B cell (primary cell): ENCODE measurements around the gene CFAP54. TPM values are rescaled to one million over a fixed set of nuclear protein-coding genes. Genes with fewer than 3 reads are reported as not detected.

Experiments used
- ATAC-seq: fragments of 200-7000 bp; cut with Tn5 transposase; one replicate; pipeline ENCODE4 v1.10.0; 2021; ENCODE audit warnings: low read depth, mild to moderate bottlenecking, moderate number of reproducible peaks, moderate library complexity
- CTCF ChIA-PET: fragments of 350-600 bp; sonication (Branson Sonifier 250); formaldehyde crosslinking; loops from one replicate; lab custom pipeline; 2021; ENCODE audit warnings: antibody characterized with exemption, inconsistent platforms; lab: Charles Lee
- POLR2A ChIA-PET: fragments of 350-600 bp; sonication (Branson Sonifier 250); formaldehyde crosslinking; loops from one replicate; lab custom pipeline; 2021; ENCODE audit warnings: antibody characterized with exemption; lab: Charles Lee
- DNase-seq: peaks from one replicate; pipeline ENCODE4 v3.0.0; 2013
- H2AFZ ChIP-seq: 2 replicates; pipeline ENCODE4 v1.6.1; 2012; ENCODE audit warnings: mild to moderate bottlenecking, low read depth, low read length; ENCODE audit not compliant: insufficient read depth, poor library complexity, severe bottlenecking
- H3K27ac ChIP-seq, 2 donors: 1 replicate in 1 of 2; 2 replicates in 1 of 2; pipeline ENCODE4 v1.5.1; 2012 to 2013; ENCODE audit warnings: low read length in 2 of 2, mild to moderate bottlenecking in 2 of 2, moderate library complexity in 1 of 2
- H3K27me3 ChIP-seq, 4 experiments: fragments of 200-600 bp in 1 of 4; sonication (generic) in 1 of 4; replicated peaks in 1 of 4; 1 replicate in 2 of 4; 2 replicates in 2 of 4; pipeline versions ENCODE4 v1.6.1 to v1.7.0; 2013 to 2016; ENCODE audit warnings: low read length in 3 of 4, mild to moderate bottlenecking in 2 of 4, mixed read lengths in 1 of 4, moderate library complexity in 1 of 4; ENCODE audit not compliant: insufficient read depth in 4 of 4, control insufficient read depth in 3 of 4; ENCODE audit errors: control extremely low read depth in 1 of 4
- H3K36me3 ChIP-seq, 2 experiments: replicated peaks in 1 of 2; 1 replicate in 1 of 2; 2 replicates in 1 of 2; pipeline versions ENCODE4 v1.6.1 to v1.7.1; 2013; ENCODE audit warnings: low read length in 1 of 2; ENCODE audit not compliant: insufficient read depth in 2 of 2, control insufficient read depth in 1 of 2; ENCODE audit errors: control extremely low read depth in 1 of 2, extremely low read depth in 1 of 2
- H3K4me1 ChIP-seq, 2 donors: fragments of 200-600 bp in 1 of 2; sonication (generic) in 1 of 2; 1 replicate in 1 of 2; 2 replicates in 1 of 2; pipeline versions ENCODE4 v1.5.1 to v1.6.1; 2013 to 2017; ENCODE audit warnings: low read length in 2 of 2; ENCODE audit not compliant: control insufficient read depth in 2 of 2, insufficient read depth in 2 of 2
- H3K4me2 ChIP-seq: replicated peaks from 2 replicates; pipeline ENCODE3; 2012; ENCODE audit warnings: mild to moderate bottlenecking, low read depth, low read length; ENCODE audit not compliant: poor library complexity, severe bottlenecking
- H3K4me3 ChIP-seq, 5 experiments: fragments of 200-600 bp in 1 of 5; sonication (generic) in 1 of 5; 1 replicate in 3 of 5; 2 replicates in 2 of 5; pipeline versions ENCODE4 v1.5.1 to v1.7.0; 2011 to 2016; ENCODE audit warnings: low read length in 4 of 5, mild to moderate bottlenecking in 4 of 5, low read depth in 2 of 5, control low read depth in 1 of 5, moderate library complexity in 1 of 5; ENCODE audit not compliant: insufficient read depth in 1 of 5; ENCODE audit errors: control extremely low read depth in 1 of 5, extremely low read depth in 1 of 5
- H3K79me2 ChIP-seq: fragments of 200-600 bp; sonication (generic); one replicate; pipeline ENCODE4 v1.6.0; 2016; ENCODE audit warnings: low read length; ENCODE audit not compliant: control insufficient read depth, insufficient read depth
- H3K9ac ChIP-seq: fragments of 200-600 bp; sonication (generic); 2 replicates; pipeline ENCODE4 v1.6.1; 2017; ENCODE audit warnings: mild to moderate bottlenecking, low read length, moderate library complexity
- H3K9me3 ChIP-seq, 3 donors: one replicate each; pipeline versions ENCODE4 v1.6.1 to v1.7.1; 2013; ENCODE audit warnings: low read length in 2 of 3; ENCODE audit not compliant: control insufficient read depth in 2 of 3, insufficient read depth in 1 of 3; ENCODE audit errors: control extremely low read depth in 1 of 3
- H4K20me1 ChIP-seq: 2 replicates; pipeline ENCODE4 v1.6.0; 2012; ENCODE audit warnings: mild to moderate bottlenecking, low read length; ENCODE audit not compliant: insufficient read depth, control insufficient read depth, poor library complexity, severe bottlenecking
- H3K27ac Mint-ChIP-seq: one replicate; pipeline ENCODE4 v1.8.0; 2021; ENCODE audit warnings: mixed read lengths
- H3K27me3 Mint-ChIP-seq: one replicate; pipeline ENCODE4 v1.8.0; 2021; ENCODE audit warnings: mixed read lengths
- H3K4me1 Mint-ChIP-seq: one replicate; pipeline ENCODE4 v1.8.0; 2021; ENCODE audit warnings: mixed read lengths
- H3K4me3 Mint-ChIP-seq: one replicate; pipeline ENCODE4 v1.8.0; 2021; ENCODE audit warnings: mixed read lengths
- H3K9me3 Mint-ChIP-seq: one replicate; pipeline ENCODE4 v1.8.0; 2022; ENCODE audit warnings: mixed read lengths; ENCODE audit not compliant: insufficient read depth
- CTCF ChIP-seq: fragments of 200-600 bp; IDR thresholded peaks from one replicate; pipeline ENCODE4 v1.8.0; 2022; ENCODE audit warnings: antibody characterized with exemption, mild to moderate bottlenecking
- EZH2 ChIP-seq: IDR thresholded peaks from 2 replicates; pipeline ENCODE4 v1.6.1; 2012; ENCODE audit warnings: borderline replicate concordance, low read depth, mild to moderate bottlenecking, moderate library complexity, low read length; ENCODE audit not compliant: insufficient read depth, poor library complexity, severe bottlenecking
- WGBS: methylation state at CpG from one replicate; pipeline ENCODE4 v1.1.5; 2013; ENCODE audit warnings: missing lambda C conversion rate; ENCODE audit not compliant: insufficient coverage; 5-methylcytosine and 5-hydroxymethylcytosine counted together
- intact Hi-C: fragments of 100-400 bp; cut with micrococcal nuclease; formaldehyde crosslinking; loops from one replicate; pipeline ENCODE4 v1.10.0; 2022
- polyA plus RNA-seq: library from polyadenylated mRNA; depleted of rRNA; stranded (reverse); fragments of >200 nt; gene quantifications from 2 replicates; pipeline ENCODE4 v1.2.3, GENCODE V29; 2012
- total RNA-seq, 2 donors: library from RNA; stranded (reverse); fragments of 120-200 nt in 1 of 2; gene quantifications; 1 replicate in 1 of 2; 2 replicates in 1 of 2; pipeline versions ENCODE4 v1.2.3 to v1.2.4, GENCODE V29; 2013 to 2022

Gene CFAP54
- total and polyA plus RNA-seq, 2 donors (not counting 1 experiment from before 2014, with no cell fraction given) = 0.12 to 0.76 TPM

GRCh38 chr12:96807741-96808140 lies 318.4 kb downstream of the CFAP54 start:
- ATAC-seq (no peak), DNase-seq (no peak)
- no peak overlapping the region for H3K4me3 Mint-ChIP-seq
- H4K20me1 ChIP-seq = no peaks in the 10 kb centered on the region
- no peaks in the 10 kb centered on the region for H3K36me3 ChIP-seq
- no peak overlapping the region for H2AFZ ChIP-seq
- no CpG with 5 or more reads among the region's 1 CpG for WGBS
- no peaks in the 10 kb centered on the region for H3K4me1 Mint-ChIP-seq
- no peaks in the 10 kb centered on the region for H3K79me2 ChIP-seq
- TF ChIP-seq EZH2 = no peak
- ChIA-PET CTCF (no interaction called here), POLR2A (no interaction called here)
- H3K27ac ChIP-seq = no peak overlapping the region
- no peak overlapping the region for H3K9ac ChIP-seq
- no peaks in the 10 kb centered on the region for H3K27me3 Mint-ChIP-seq
- H3K27me3 ChIP-seq = no peaks in the 10 kb centered on the region
- H3K9me3 Mint-ChIP-seq = peaks cover under 1% of the 10 kb centered on the region
- no peak overlapping the region for H3K4me3 ChIP-seq
- no peak overlapping the region for H3K27ac Mint-ChIP-seq
- peaks cover 3 to 7% (median 6%) of the 10 kb centered on the region in 3 donors for H3K9me3 ChIP-seq
- no peak overlapping the region for H3K4me2 ChIP-seq
- intact Hi-C loops = no loop called here
- H3K4me1 ChIP-seq = no peaks in the 10 kb centered on the region

- DNase-seq (no peak), ATAC-seq (no peak)
- no peaks in the 10 kb centered on the region for H3K36me3 ChIP-seq
- no peaks in the 10 kb centered on the region for H3K4me1 ChIP-seq
- Mint-ChIP-seq H3K27ac (no peak overlapping the region), H3K4me1 (no peaks in the 10 kb centered on the region), H3K27me3 (no peaks in the 10 kb centered on the region), H3K9me3 (no peaks in the 10 kb centered on the region), H3K4me3 (no peak overlapping the region)
- no peaks in the 10 kb centered on the region for H3K27me3 ChIP-seq
- H3K9ac ChIP-seq = no peak overlapping the region
- ChIA-PET CTCF (no interaction called here), POLR2A (no interaction called here)
- H3K79me2 ChIP-seq = no peaks in the 10 kb centered on the region
- no peak overlapping the region for H3K4me3 ChIP-seq
- no peaks in the 10 kb centered on the region for H4K20me1 ChIP-seq
- intact Hi-C loops = no loop called here
- H3K27ac ChIP-seq = no peak overlapping the region
- WGBS = no CpG with 5 or more reads among the region's 3 CpGs
- H3K4me2 ChIP-seq = no peak overlapping the region
- no peak overlapping the region for H2AFZ ChIP-seq
- no peak for TF ChIP-seq CTCF
- no peak for TF ChIP-seq EZH2
- peaks cover 2 to 3% (median 2%) of the 10 kb centered on the region in 3 donors for H3K9me3 ChIP-seq
These were observed 319.2 kb downstream of the CFAP54 start for GRCh38 chr12:96808587-96808986.
